SK-N-SH (cell line): ENCODE measurements around the gene DCTN3.

Experiments used
- IRF3 ChIP-seq: fragments of 150-350 bp; IDR thresholded peaks from 2 replicates; pipeline ENCODE4 v1.6.1; 2016; ENCODE audit warnings: mild to moderate bottlenecking, low read depth, low read length
- TF ChIP-seq, protein P1 (sequence below): fragments of 200-600 bp; sonication (generic); IDR thresholded peaks from 2 replicates; pipeline ENCODE4 v1.6.1; 2017; ENCODE audit warnings: antibody characterized with exemption, mild to moderate bottlenecking, moderate library complexity

DNA sequence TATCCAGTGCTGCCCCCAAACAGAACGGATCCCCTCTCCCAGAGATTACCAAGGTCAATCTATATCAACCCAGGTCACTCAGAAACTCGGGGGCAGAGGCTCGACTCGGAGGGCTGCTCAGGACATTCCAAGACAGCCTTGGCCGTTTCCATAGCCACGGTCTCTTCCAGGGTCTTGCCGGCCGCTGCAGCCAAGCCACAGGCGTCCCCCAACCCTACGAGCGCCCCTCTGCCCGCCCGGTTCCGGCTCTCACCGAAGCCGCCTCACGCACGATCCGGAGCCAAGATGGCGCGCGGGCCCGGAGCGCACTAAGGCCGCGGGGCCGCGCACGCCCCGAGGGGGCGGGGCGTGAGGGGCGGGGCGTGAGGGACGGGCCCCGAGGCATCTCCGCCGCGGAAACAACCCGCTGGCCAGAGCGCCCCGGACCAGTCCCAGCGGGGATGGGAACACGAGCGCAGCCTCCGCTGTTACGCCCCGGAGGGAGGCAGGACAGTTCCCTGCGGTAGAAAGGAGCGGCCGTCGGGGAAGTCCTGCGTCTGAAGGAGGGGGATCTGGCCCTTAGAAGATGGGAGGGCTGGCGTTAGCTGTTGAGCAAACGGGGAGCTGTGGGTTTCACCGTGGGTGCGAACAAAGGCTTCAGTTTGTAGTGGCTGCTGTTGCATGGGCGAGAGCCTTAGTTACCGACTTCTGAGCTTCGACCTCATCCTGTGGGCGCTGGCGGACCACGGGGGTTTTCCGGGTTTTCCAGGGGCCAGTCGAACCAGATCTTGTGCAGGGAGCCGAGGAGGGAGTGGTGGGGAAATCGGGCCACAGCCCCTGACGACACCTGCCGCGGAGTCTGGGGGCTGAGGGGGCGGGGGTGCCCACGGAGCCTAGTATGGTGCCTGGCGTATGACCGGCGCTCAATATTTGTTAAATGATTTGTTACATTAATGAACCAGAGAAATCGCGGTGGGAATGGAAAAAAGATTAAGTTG lies 8.2 kb downstream of the DCTN3 start, which contains the start of gene RPP25L:
- TF ChIP-seq, protein P1, sequence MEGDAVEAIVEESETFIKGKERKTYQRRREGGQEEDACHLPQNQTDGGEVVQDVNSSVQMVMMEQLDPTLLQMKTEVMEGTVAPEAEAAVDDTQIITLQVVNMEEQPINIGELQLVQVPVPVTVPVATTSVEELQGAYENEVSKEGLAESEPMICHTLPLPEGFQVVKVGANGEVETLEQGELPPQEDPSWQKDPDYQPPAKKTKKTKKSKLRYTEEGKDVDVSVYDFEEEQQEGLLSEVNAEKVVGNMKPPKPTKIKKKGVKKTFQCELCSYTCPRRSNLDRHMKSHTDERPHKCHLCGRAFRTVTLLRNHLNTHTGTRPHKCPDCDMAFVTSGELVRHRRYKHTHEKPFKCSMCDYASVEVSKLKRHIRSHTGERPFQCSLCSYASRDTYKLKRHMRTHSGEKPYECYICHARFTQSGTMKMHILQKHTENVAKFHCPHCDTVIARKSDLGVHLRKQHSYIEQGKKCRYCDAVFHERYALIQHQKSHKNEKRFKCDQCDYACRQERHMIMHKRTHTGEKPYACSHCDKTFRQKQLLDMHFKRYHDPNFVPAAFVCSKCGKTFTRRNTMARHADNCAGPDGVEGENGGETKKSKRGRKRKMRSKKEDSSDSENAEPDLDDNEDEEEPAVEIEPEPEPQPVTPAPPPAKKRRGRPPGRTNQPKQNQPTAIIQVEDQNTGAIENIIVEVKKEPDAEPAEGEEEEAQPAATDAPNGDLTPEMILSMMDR = no peak
- no peak for TF ChIP-seq IRF3
